H1 (cell line): ENCODE measurements around the gene GLB1L3. TPM values are rescaled to one million over a fixed set of nuclear protein-coding genes. Genes with fewer than 3 reads are reported as not detected.

ENCODE experiments used
- CTCF ChIA-PET: fragments of 300-600 bp; sonication (Branson Sonifier 250); formaldehyde crosslinking; loops from one replicate; lab custom pipeline; 2021; ENCODE audit not compliant: partially characterized antibody; lab: Charles Lee
- POLR2A ChIA-PET: fragments of 300-600 bp; sonication (Branson Sonifier 250); formaldehyde crosslinking; loops from one replicate; lab custom pipeline; 2021; ENCODE audit warnings: inconsistent platforms; ENCODE audit not compliant: partially characterized antibody; lab: Charles Lee
- DNase-seq, 2 experiments: peaks; one replicate each; pipeline versions ENCODE4 v3.0.0 to v3.0.0-alpha.2; 2010 to 2022; ENCODE audit warnings: low spot score in 2 of 2, low read depth in 1 of 2, mixed read lengths in 1 of 2
- FAIRE-seq: peaks from 2 replicates; lab custom pipeline; 2011; peaks lifted over from hg19 to GRCh38; lab: Jason Lieb, UNC
- H2AFZ ChIP-seq: 2 replicates; pipeline ENCODE4 v1.8.1; 2012; ENCODE audit warnings: low read length, inconsistent platforms
- H2AK5ac ChIP-seq: 2 replicates; pipeline ENCODE4 v1.6.1; 2013; ENCODE audit warnings: low read depth, low read length
- H2BK120ac ChIP-seq: replicated peaks from 2 replicates; pipeline ENCODE3; 2013; ENCODE audit warnings: low read depth, low read length, inconsistent platforms
- H2BK12ac ChIP-seq: 2 replicates; pipeline ENCODE4 v1.6.1; 2013; ENCODE audit warnings: low read depth, low read length
- H2BK15ac ChIP-seq: 2 replicates; pipeline ENCODE4 v1.6.1; 2013; ENCODE audit warnings: low read length
- H2BK20ac ChIP-seq: 2 replicates; pipeline ENCODE4 v1.6.1; 2013; ENCODE audit warnings: low read length
- H2BK5ac ChIP-seq: 2 replicates; pipeline ENCODE4 v1.6.1; 2013; ENCODE audit warnings: low read depth, low read length
- H3K14ac ChIP-seq: 2 replicates; pipeline ENCODE4 v1.6.1; 2013; ENCODE audit warnings: inconsistent platforms; ENCODE audit not compliant: insufficient read length
- H3K18ac ChIP-seq: 2 replicates; pipeline ENCODE4 v1.6.1; 2013; ENCODE audit warnings: low read length; ENCODE audit errors: extremely low read depth
- H3K23ac ChIP-seq: 2 replicates; pipeline ENCODE4 v1.6.1; 2013; ENCODE audit warnings: inconsistent platforms; ENCODE audit not compliant: insufficient read length
- H3K23me2 ChIP-seq: 2 replicates; pipeline ENCODE4 v1.6.1; 2013; ENCODE audit warnings: low read depth, low read length
- H3K27ac ChIP-seq: 2 replicates; pipeline ENCODE4 v1.6.1; 2011; ENCODE audit warnings: low read depth, low read length, inconsistent platforms
- H3K27me3 ChIP-seq, 4 experiments: replicated peaks in 1 of 4; 1 replicate in 1 of 4; 2 replicates in 3 of 4; pipeline versions ENCODE4 v1.6.1 to v1.8.1; 2011 to 2013; ENCODE audit warnings: low read length in 3 of 4, mild to moderate bottlenecking in 3 of 4, inconsistent platforms in 2 of 4, mixed read lengths in 2 of 4, moderate library complexity in 1 of 4; ENCODE audit not compliant: control insufficient read depth in 3 of 4, insufficient read depth in 3 of 4; ENCODE audit errors: extremely low read depth in 1 of 4
- H3K36me3 ChIP-seq, 4 experiments: 2 replicates each; pipeline versions ENCODE4 v1.6.1 to v1.8.1; 2011 to 2013; ENCODE audit warnings: mild to moderate bottlenecking in 4 of 4, low read length in 3 of 4, moderate library complexity in 2 of 4, control low read depth in 1 of 4, inconsistent platforms in 1 of 4; ENCODE audit not compliant: insufficient read depth in 4 of 4, control insufficient read depth in 2 of 4
- H3K4ac ChIP-seq: replicated peaks from 2 replicates; pipeline ENCODE3; 2013; ENCODE audit warnings: low read length, low read depth, mixed read lengths, inconsistent platforms; ENCODE audit not compliant: insufficient read length
- H3K4me1 ChIP-seq, 4 experiments: replicated peaks in 1 of 4; 1 replicate in 1 of 4; 2 replicates in 3 of 4; pipeline versions ENCODE4 v1.6.1 to v1.8.1; 2011 to 2013; ENCODE audit warnings: low read length in 3 of 4, inconsistent platforms in 2 of 4, mixed read lengths in 1 of 4; ENCODE audit not compliant: insufficient read depth in 4 of 4, control insufficient read depth in 3 of 4
- H3K4me2 ChIP-seq, 2 experiments: 2 replicates each; pipeline versions ENCODE4 v1.6.1 to v1.8.1; 2011 to 2013; ENCODE audit warnings: low read depth in 2 of 2, low read length in 2 of 2, control low read depth in 1 of 2, inconsistent platforms in 1 of 2, mild to moderate bottlenecking in 1 of 2; ENCODE audit not compliant: insufficient read depth in 1 of 2
- H3K4me3 ChIP-seq, 4 experiments: fragments of 200-600, 300-600 bp in 1 of 4; sonication (generic), shearing (Covaris generic), sonication (Bioruptor Twin) in 1 of 4; 2 replicates each; pipeline versions ENCODE4 v1.5.1 to v1.8.1; 2011 to 2016; ENCODE audit warnings: low read length in 4 of 4, low read depth in 3 of 4, control low read depth in 2 of 4, inconsistent platforms in 2 of 4, mild to moderate bottlenecking in 2 of 4, mixed read lengths in 1 of 4, moderate library complexity in 1 of 4; ENCODE audit not compliant: insufficient read depth in 2 of 4; ENCODE audit errors: extremely low read depth in 1 of 4
- H3K56ac ChIP-seq: replicated peaks from 2 replicates; pipeline ENCODE3; 2013; ENCODE audit warnings: low read depth, mild to moderate bottlenecking, mixed read lengths, low read length, inconsistent platforms; ENCODE audit not compliant: insufficient read length
- H3K79me1 ChIP-seq: 2 replicates; pipeline ENCODE4 v1.6.1; 2013; ENCODE audit warnings: low read depth, low read length, control low read depth
- H3K79me2 ChIP-seq, 2 experiments: 2 replicates each; pipeline versions ENCODE4 v1.6.1 to v1.8.1; 2012 to 2013; ENCODE audit warnings: low read length in 2 of 2, mild to moderate bottlenecking in 2 of 2, inconsistent platforms in 1 of 2; ENCODE audit not compliant: insufficient read depth in 2 of 2, control insufficient read depth in 1 of 2
- H3K9ac ChIP-seq, 4 experiments: replicated peaks in 1 of 4; 1 replicate in 1 of 4; 2 replicates in 3 of 4; pipeline versions ENCODE4 v1.6.1 to v1.8.1; 2011 to 2013; ENCODE audit warnings: low read depth in 3 of 4, low read length in 3 of 4, control low read depth in 2 of 4, mild to moderate bottlenecking in 2 of 4, moderate library complexity in 2 of 4, inconsistent platforms in 1 of 4; ENCODE audit errors: extremely low read depth in 1 of 4
- H3K9me3 ChIP-seq, 2 experiments: 2 replicates each; pipeline versions ENCODE4 v1.6.1 to v1.8.1; 2012 to 2013; ENCODE audit warnings: mild to moderate bottlenecking in 2 of 2, moderate library complexity in 2 of 2, control low read depth in 1 of 2, inconsistent platforms in 1 of 2, low read depth in 1 of 2, low read length in 1 of 2, mixed read lengths in 1 of 2; ENCODE audit not compliant: insufficient read depth in 2 of 2
- H4K20me1 ChIP-seq, 2 experiments: replicated peaks in 1 of 2; 2 replicates each; pipeline versions ENCODE3 to v1.8.1; 2011 to 2013; ENCODE audit warnings: inconsistent platforms in 2 of 2, low read length in 2 of 2, mild to moderate bottlenecking in 1 of 2; ENCODE audit not compliant: insufficient read depth in 2 of 2, control insufficient read depth in 1 of 2
- H4K5ac ChIP-seq: 2 replicates; pipeline ENCODE4 v1.6.1; 2013; ENCODE audit warnings: low read length, low read depth, mixed read lengths, inconsistent platforms; ENCODE audit not compliant: insufficient read length
- H4K8ac ChIP-seq: 2 replicates; pipeline ENCODE4 v1.8.0; 2013; ENCODE audit warnings: mild to moderate bottlenecking, moderate library complexity, low read length, inconsistent platforms; ENCODE audit not compliant: insufficient read depth; ENCODE audit errors: extremely low read depth
- H4K91ac ChIP-seq: replicated peaks from 2 replicates; pipeline ENCODE3; 2013; ENCODE audit warnings: low read length, mixed read lengths, inconsistent platforms; ENCODE audit not compliant: insufficient read length
- CTCF ChIP-seq, 3 experiments: IDR thresholded peaks; 1 replicate in 2 of 3; 2 replicates in 1 of 3; pipeline versions ENCODE4 v1.5.1 to v1.6.1; 2011; ENCODE audit warnings: low read length in 3 of 3, mild to moderate bottlenecking in 3 of 3, inconsistent platforms in 2 of 3, low read depth in 1 of 3, moderate library complexity in 1 of 3; ENCODE audit not compliant: insufficient read depth in 1 of 3; ENCODE audit errors: control extremely low read depth in 1 of 3
- POLR2A ChIP-seq, 2 experiments: IDR thresholded peaks; 1 replicate in 1 of 2; 2 replicates in 1 of 2; pipeline ENCODE4 v1.6.1; 2011; ENCODE audit warnings: low read depth in 2 of 2, low read length in 2 of 2, mild to moderate bottlenecking in 2 of 2; ENCODE audit errors: control extremely low read depth in 1 of 2
- POLR2AphosphoS5 ChIP-seq: IDR thresholded peaks from 2 replicates; pipeline ENCODE4 v1.6.1; 2011; ENCODE audit warnings: low read depth, low read length
- RAD21 ChIP-seq, 2 experiments: IDR thresholded peaks in 1 of 2; conservative IDR thresholded peaks in 1 of 2; 2 replicates each; pipeline ENCODE4 v1.6.1; 2011; ENCODE audit warnings: low read depth in 2 of 2, low read length in 2 of 2, improper control_type of control experiment in 1 of 2, inconsistent platforms in 1 of 2, mild to moderate bottlenecking in 1 of 2, moderate library complexity in 1 of 2
- SIN3A ChIP-seq, 2 experiments: IDR thresholded peaks in 1 of 2; conservative IDR thresholded peaks in 1 of 2; 2 replicates each; pipeline ENCODE4 v1.6.1; 2011 to 2012; ENCODE audit warnings: low read length in 2 of 2, improper control_type of control experiment in 1 of 2, low read depth in 1 of 2, mild to moderate bottlenecking in 1 of 2
- TEAD4 ChIP-seq: IDR thresholded peaks from 2 replicates; pipeline ENCODE4 v1.6.1; 2012; ENCODE audit warnings: low read depth, low read length, inconsistent platforms, mixed read lengths
- WGBS, 2 experiments: shearing (Covaris generic) in 1 of 2; methylation state at CpG; one replicate each; pipeline versions ENCODE4 v1.1.6 to v1.1.7; 2013 to 2015; ENCODE audit warnings: low lambda C conversion rate in 2 of 2, mixed read lengths in 2 of 2, inconsistent platforms in 1 of 2, low coverage in 1 of 2, missing lambda C conversion rate in 1 of 2; ENCODE audit not compliant: insufficient replicate concordance in 2 of 2, insufficient coverage in 1 of 2, insufficient read length in 1 of 2; ENCODE audit errors: extremely low coverage in 1 of 2, missing lambda C conversion rate in 1 of 2; 5-methylcytosine and 5-hydroxymethylcytosine counted together
- polyA plus RNA-seq, 7 experiments: library from polyadenylated mRNA; depleted of rRNA in 3 of 7; stranded (reverse) in 5 of 7; unstranded in 2 of 7; fragments of >200 nt in 5 of 7; fragments of 200-250 nt in 2 of 7; gene quantifications; 1 replicate in 5 of 7; 2 replicates in 1 of 7; 4 replicates in 1 of 7; pipeline versions ENCODE4 v1.2.1 to v1.2.3, GENCODE V29; 2011 to 2013; ENCODE audit warnings: missing spikeins in 2 of 7, mixed read lengths in 2 of 7
- total RNA-seq: library from RNA; stranded (reverse); fragmentation: NEBNext Ultra II Directional; extraction: Animal tissue kit (Norgen Biotek cat#: 25700); gene quantifications from 2 replicates; pipeline ENCODE4 v1.2.1, GENCODE V29; 2021

Gene GLB1L3
- total and polyA plus RNA-seq, 2 of the 8 experiments (the other 6 are each of a cell fraction or from before 2014, with no cell fraction given) = 14.9 to 33.2 TPM

GRCh38 chr11:134261626-134262488, 14.3 kb upstream of the GLB1L3 start:
- no peaks in the 10 kb centered on the region for H3K27me3 ChIP-seq
- H3K18ac ChIP-seq = no peak overlapping the region
- H4K91ac ChIP-seq = no peak overlapping the region
- H3K4me2 ChIP-seq = no peak overlapping the region
- no peak overlapping the region for H2BK12ac ChIP-seq
- no peak overlapping the region for H2BK120ac ChIP-seq
- H4K8ac ChIP-seq = no peak overlapping the region
- no peak overlapping the region for H2BK20ac ChIP-seq
- no peak overlapping the region for H3K4me3 ChIP-seq
- H2AFZ ChIP-seq = no peak overlapping the region
- peak; percentile 90 for FAIRE-seq
- ChIA-PET CTCF (interaction anchor here (0.7 to 7.1 kb wide), 32 partner anchors 8 to 380 kb away, joined by 3 to 114 read pairs (median 4); partner anchors contain the start of genes ACAD8, GLB1L2, GLB1L3 and THYN1), POLR2A (interaction anchor here (1.1 to 9.2 kb wide), 7 partner anchors 8 to 102 kb away, joined by 3 to 76 read pairs (median 3); partner anchors contain the start of genes ACAD8, GLB1L3 and THYN1)
- H2BK5ac ChIP-seq = no peak overlapping the region
- H3K27ac ChIP-seq = no peak overlapping the region
- peaks cover 0 to 15% of the 10 kb centered on the region in 2 experiments; a peak in 2 of 4 replicates for H3K79me2 ChIP-seq
- peaks cover 11 to 55% (median 34%) of the 10 kb centered on the region in 4 experiments; a peak in 7 of 8 replicates for H3K36me3 ChIP-seq
- H3K23me2 ChIP-seq = 0 out of 2 replicates have a peak, but pooled peaks cover 3% of the 10 kb centered on the region
- no peak overlapping the region for H4K5ac ChIP-seq
- H4K20me1 ChIP-seq = peaks cover 2 to 4% of the 10 kb centered on the region in 2 experiments
- TF ChIP-seq POLR2A (IDR thresholded peaks at IDR 0.05; ENCODE audit: control extremely low read depth in 1 of 2, low read depth in 2 of 2, low read length in 2 of 2) = no peak
- 0 out of 2 replicates have a peak, but pooled peaks have one; percentile 34 for TF ChIP-seq POLR2AphosphoS5
- peak; percentile 70 to 86 (median 76) for TF ChIP-seq CTCF (IDR thresholded peaks at IDR 0.05; ENCODE audit: control extremely low read depth in 1 of 3, insufficient read depth in 1 of 3, low read depth in 1 of 3, low read length in 3 of 3)
- peak in 1 of 2 experiments; percentile 40; a peak in 1 of 4 replicates for TF ChIP-seq SIN3A (conservative IDR thresholded peaks at IDR 0.05 in 1 of 2, IDR thresholded peaks at IDR 0.05 in 1 of 2; ENCODE audit: low read depth in 1 of 2, low read length in 2 of 2)
- peak; percentile 70 to 80 for TF ChIP-seq RAD21 (IDR thresholded peaks at IDR 0.05 in 1 of 2, conservative IDR thresholded peaks at IDR 0.05 in 1 of 2; ENCODE audit: low read depth in 2 of 2, low read length in 2 of 2)
- no peak for TF ChIP-seq TEAD4
- H3K4me1 ChIP-seq = peaks cover 0 to 2% (median under 1%) of the 10 kb centered on the region in 4 experiments; a peak in 5 of 7 replicates
- no peak overlapping the region for H3K4ac ChIP-seq
- no peak overlapping the region for H3K9ac ChIP-seq
- H3K9me3 ChIP-seq = no peaks in the 10 kb centered on the region
- no peak overlapping the region for H3K14ac ChIP-seq
- no peak overlapping the region for H2AK5ac ChIP-seq
- H3K56ac ChIP-seq = no peak overlapping the region
- no peak overlapping the region for H3K23ac ChIP-seq
- peak in 1 of 2 experiments; percentile 72 for DNase-seq
- H2BK15ac ChIP-seq = no peak overlapping the region
- H3K79me1 ChIP-seq = peaks cover 11% of the 10 kb centered on the region; the same call in 1 of the 2 replicates
- WGBS, 2 experiments = 86% methylated on average over 14 of the region's 14 CpGs; no CpG with 5 or more reads in 1 of the 2 experiments
